ENCODE measurements around the gene CRYBB3.
A peak's percentile ranks its signal among the peaks of the same experiment; 100 is the strongest.
"Not testable (repeated sequence)": the region's sequence is repeated elsewhere in the genome, so short reads cannot be mapped to it uniquely, and the experiment has no call there.

Gene CRYBB3

DNA sequence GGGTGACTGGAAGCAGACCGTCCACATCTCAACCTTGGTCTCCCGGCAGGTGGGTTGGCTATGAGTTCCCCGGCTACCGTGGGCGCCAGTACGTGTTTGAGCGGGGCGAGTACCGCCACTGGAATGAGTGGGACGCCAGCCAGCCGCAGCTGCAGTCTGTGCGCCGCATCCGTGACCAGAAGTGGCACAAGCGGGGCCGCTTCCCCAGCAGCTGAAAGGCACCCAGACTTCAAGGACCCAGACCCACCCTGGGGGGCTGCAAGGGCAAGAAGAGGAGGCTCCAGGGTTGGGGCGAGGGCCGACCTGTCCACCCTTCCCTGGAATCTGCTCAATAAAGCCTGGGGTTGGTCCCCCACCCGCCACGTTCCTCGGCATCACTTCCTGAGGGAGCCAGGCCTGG is 7.3 kb downstream of the CRYBB3 start:
- no peak for DNase-seq (ENCODE audit: low read depth)

DNA sequence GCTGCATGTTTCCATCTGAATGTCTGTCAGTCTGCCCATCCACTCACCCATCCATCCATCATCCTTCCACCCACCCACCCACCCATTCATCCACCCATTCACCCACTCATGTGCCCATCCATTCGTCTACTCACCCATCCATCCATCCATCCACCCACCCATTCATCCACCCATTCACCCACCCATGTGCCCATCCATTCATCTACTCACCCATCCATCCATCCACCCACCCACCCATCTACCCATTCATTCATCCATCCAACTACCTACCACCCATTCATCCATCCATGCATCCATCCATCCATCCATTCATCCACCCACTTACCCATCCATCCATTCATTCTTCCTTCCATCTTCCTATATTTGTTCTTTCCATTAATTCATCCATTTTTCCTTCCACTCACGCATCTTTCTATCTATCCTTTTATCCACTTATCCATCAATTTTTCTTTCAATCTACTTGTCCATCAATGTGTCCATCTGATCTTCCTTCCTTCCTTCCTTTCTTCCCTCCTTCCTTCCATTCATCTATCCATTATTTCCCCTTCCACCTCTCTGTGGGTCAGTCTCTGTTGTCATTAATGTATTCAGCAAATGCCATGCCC is 8.0 kb downstream of the CRYBB3 start:
- no peak for DNase-seq (ENCODE audit: low read depth)

DNA sequence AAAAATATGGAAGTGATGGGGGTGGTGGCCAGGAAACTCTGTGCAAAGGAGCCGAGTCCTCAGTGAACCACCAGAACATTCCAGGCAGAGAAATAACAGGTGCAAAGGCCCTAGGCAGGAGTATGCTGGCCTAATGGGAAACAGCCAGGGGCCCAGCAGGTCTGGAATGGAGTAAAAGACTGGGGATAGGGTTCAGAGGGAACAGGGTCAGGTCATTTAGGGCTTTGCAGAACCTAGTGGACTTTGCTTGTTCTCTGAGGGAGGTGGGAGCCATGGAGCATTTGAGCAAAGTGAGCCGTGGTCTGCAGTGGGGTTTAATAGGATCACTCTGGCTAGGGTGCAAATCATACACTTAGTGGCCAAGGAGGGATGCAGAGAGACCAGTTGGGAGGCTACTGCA is 8.7 kb downstream of the CRYBB3 start:
- DNase-seq (ENCODE audit: low read depth), result no peak

DNA sequence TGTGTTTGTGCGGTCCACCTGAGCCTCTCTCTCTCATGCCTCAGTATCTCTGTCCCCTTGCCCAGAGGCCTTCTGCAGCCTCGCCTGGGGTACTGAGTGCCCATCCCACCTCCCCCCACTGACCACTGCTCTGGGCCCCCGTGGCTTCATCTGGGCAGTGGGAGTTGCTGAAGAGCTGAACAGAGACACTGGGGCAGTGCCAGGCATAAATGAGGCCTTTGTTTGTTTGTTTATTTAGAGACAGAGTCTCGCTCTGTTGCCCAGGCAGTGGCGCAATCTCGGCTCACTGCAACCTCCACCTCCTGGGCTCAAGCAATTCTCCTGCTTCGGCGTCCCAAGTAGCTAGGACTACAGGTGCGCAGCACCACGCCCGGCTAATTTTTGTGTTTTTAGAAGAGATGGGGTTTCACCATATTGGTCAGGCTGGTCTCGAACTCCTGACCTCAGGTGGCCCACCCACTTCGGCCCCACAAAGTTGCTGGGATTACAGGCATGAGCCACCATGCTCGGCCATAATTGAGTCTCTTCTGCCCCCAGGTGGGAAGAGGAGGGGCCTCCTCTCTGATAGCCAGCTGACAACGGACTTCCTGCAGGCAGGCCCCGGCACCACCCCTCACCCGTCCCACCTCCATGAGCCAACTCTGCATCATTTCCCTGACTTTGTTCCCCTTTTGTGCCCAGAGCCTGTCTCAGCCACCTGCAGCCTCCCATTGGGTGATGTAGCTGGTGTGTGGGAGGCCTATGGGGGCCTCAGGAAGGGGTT is 9.3 kb downstream of the CRYBB3 start:
- no peak for DNase-seq (ENCODE audit: low read depth)

DNA sequence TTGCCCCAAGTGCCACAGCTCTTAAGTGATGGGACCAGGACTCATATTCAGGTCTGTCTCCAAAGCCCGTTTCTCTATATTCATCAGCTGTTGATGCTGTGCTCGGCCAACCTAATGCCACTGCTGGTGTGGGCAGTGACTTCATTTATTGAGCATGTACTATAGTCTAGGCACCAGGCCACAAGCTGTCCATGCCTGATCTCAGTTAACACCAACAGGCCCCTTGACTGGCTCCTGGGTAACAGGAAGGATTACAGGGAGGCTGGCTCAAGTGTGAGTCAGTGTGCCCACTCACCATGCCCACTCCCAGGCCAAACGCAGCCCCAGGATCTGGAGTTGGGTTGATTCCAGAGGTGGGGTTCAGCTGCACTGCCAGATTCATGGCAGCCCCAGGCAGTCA is 11.1 kb downstream of the CRYBB3 start:
- DNase-seq (ENCODE audit: low read depth), result no peak

DNA sequence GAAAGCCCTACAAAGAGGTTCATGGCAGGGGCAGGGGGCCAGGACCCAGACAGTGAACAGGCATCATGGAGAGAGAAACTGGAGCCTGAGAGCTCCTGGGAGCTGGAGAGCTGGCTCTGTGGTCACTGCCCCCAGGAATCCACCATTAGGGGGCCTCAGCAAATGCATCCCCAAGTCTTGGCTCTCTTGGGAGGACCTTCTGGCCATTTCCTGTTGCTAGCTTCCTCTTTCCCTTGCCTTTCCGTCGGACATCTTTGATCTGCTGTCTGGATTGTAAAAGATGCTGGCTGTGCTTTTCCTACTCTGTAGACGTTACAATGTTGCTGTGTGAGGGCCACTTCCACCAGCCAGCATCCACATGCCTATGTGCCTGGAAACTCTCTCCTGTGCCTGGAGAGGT is 12.7 kb downstream of the CRYBB3 start:
- DNase-seq (ENCODE audit: low read depth), result no peak

DNA sequence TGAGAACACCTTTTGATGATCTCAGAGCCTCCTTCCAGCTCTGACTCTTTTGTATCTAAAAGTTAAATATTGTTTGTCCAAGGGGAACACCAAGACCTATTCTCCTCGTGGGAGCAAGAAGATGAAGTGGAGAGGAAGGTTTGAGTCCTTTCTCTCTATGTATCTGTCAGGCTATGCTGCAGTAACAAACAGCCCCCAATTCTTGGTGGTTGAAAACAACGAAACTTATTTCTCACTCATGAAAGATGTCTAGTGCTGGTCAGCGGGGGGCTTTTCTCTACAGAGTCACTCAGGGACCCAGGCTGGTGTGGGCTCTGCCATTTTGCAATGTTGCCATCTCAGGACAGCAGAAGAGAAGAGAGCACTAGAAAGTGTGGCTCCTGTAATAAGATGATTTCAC is 13.6 kb downstream of the CRYBB3 start:
- DNase-seq (ENCODE audit: low read depth), result no peak

DNA sequence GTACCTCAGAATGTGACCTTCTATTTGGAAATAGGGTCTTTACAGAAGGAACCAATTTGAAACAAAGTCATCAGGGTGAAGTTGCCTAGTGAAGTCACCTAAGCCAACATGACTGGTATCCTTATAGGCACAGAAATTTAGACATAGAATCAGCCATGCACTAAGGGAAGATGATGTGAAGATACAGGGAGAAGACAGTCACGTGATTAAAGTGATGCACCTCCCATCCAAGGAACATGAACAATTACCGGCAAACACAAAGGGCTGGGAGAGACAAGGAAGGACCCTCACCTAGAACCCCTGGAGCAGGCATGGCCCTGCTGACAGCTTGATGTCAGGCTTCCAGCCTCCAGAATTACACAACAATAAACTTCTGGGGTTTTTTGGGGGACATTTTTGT is 16.6 kb downstream of the CRYBB3 start:
- DNase-seq (ENCODE audit: low read depth), result no peak

DNA sequence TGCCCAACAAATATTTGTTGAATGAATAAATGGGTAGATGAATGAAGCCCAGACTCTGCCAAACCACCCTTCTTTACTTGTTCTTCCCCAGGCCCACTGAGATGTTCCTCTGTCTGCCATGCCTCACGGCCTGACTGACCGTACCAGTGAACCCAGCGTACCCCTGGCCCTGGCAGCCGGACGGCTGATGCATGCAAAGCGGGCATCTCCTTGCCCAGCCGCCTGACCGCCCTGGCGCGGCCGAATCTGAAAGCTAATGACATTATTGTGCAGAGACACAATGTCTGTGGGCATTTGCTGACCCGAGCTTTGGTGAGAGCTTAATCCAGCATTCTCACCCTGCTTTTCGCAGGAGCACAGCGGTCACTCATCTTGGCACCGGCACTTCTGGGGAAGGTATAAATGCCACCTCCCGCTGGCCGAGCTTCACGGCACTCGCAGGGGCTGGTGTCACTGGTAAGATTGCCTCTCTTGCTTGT is 19.6 kb downstream of the CRYBB3 start, which contains the start of gene CRYBB2:
TSS of gene CRYBB2 (plus strand) at position 429 of the 479 bp plus-strand sequence. CDS start 1,791 bp downstream, outside the sequence.
- DNase-seq (ENCODE audit: low read depth), result no peak

DNA sequence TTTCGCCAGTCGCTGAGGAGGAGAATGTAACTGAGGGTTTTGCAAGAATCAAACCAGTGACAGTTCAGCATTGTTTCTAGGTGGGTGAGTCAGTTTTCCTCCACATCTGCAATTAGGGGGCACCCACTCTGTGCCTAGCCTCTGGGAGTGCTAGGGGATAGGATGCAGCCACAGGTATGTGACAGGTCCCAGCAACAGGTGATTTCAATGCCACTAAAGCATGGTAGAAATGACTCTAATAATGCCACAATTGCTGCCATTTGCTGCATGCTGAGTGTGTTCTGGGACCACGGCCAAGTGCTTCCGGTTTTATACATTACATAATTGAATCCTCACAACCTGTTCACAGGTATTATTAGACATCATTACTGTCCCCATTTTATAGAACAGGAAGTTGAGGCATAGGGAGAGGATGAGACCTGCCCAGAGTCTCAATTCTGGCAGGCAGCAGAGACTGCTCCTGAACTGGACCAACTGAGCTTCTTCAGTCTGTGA is 20.3 kb downstream of the CRYBB3 start:
- DNase-seq (ENCODE audit: low read depth), result no peak

DNA sequence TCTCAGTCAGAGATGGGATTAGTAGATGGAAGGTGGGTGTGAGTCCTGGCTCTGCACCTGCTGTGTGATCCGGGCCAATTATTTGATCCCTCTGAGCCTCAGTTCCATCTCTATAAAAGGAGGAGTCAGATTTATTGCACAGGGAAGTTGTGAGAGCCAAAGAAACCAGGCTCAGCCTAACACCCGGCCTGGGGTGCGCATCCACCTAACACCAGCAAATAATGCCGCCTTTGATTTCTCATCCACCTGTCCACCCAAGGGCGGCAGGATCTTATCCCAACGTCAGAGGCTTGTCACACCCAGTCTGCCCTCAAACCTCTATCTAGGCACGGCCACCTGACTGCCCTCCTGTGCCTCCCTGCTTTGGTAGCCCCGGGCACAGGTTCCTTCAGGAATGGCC is 22.1 kb downstream of the CRYBB3 start:
- no peak for DNase-seq (ENCODE audit: low read depth)

DNA sequence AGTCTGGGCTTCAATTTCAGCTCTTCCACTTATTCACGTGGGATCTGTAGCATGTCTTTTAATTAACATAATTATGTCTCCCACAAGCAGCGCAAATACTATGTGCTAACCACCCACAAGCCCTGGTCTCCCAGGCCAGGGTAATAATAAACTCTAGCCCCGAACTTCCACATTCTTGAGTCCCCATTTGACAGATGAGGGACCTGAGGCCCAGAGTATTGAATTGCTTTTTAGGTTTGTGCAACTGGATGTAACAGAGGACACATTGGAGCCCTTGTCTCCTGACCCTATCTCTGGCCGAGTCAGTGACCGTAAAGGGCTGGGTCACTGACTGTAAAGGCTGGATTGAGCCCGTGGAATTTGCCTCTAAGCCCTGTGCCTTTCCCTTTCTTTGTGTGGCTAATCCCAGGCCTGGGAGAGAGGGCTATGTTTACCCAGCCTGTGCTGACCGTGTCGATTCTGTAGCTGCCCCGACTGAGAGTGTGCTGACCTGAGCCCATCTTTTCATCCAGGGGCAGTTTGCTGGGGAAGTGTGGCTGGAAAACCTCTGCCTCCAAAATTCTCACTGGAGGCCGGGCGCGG is 23.7 kb downstream of the CRYBB3 start:
- DNase-seq (ENCODE audit: low read depth), result no peak

DNA sequence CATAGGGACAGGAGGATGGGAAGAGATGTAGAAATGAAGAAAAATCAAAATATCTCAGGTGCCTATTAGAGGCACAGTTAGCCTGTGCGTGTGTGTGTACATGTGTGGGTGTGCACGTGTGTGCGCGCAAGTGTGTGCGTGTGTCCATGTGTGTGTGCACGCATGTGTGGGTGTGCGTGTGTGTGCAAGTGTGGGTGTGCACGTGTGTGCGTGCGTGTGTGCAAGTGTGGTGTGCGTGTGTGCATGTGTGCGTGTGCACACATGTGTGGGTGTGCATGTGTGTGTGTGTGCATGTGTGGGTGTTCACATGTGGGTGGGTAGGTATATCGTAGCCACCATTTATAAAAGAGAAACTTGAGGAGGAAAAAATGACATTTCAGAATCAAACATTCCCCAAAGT is 29.2 kb downstream of the CRYBB3 start:
- DNase-seq (ENCODE audit: low read depth), result no peak

DNA sequence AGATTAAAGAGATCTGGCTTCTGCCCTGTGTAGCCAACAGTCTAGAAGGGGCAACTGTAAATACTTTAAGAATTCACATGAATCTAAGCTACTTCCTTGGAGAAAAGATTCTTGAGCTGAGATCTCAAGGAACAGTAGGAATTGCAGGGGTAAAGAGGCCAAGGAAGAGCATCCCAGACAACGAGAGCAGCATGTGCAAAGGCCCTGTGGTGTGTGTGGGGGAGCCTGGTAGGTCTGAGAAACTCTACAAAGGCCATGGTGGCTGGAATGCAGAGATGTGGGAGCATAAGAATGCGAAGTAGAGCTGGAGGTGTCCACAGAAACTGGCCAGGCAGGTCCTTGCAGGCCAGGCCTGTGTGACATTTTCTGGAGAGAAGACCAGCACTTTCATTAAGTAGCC is 31.1 kb downstream of the CRYBB3 start:
- DNase-seq (ENCODE audit: low read depth), result not testable (repeated sequence)

DNA sequence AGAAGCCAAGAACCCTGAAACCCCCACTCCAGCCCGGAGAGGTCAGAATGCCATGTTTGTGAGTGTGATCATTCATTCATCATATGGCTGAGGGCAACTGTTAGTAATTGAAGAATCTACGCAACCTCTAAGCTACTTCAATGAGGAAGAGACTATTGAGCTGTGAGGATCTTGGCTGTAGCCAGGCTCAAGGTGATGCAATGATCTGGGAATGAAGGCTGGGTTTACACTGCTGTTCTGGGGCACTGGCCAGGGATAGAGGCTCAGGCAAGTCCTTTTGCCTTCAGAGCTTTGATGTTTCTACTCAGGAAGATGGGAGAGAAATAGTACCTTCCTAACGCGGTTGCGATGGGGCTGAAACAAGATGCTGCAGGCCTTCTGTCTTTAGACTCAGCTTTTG is 32.6 kb downstream of the CRYBB3 start:
- DNase-seq (ENCODE audit: low read depth), result no peak

DNA sequence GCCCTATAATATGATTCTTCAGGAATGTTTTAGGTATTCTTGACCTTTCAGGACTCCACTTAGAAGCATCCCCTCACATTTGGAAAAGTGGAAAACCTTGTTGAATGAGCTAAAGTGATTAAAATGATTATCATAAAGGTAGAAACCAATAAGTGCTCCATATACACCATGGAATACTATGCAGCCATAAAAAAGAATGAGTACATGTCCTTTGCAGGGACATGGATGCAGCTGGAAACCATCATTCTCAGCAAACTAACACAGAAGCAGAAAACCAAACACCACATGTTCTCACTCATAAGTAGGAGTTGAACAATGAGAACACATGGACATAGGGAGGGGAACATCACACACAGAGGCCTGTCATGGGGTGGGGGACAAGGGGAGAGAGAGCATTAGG is 34.0 kb downstream of the CRYBB3 start:
- DNase-seq (ENCODE audit: low read depth), result not testable (repeated sequence)

DNA sequence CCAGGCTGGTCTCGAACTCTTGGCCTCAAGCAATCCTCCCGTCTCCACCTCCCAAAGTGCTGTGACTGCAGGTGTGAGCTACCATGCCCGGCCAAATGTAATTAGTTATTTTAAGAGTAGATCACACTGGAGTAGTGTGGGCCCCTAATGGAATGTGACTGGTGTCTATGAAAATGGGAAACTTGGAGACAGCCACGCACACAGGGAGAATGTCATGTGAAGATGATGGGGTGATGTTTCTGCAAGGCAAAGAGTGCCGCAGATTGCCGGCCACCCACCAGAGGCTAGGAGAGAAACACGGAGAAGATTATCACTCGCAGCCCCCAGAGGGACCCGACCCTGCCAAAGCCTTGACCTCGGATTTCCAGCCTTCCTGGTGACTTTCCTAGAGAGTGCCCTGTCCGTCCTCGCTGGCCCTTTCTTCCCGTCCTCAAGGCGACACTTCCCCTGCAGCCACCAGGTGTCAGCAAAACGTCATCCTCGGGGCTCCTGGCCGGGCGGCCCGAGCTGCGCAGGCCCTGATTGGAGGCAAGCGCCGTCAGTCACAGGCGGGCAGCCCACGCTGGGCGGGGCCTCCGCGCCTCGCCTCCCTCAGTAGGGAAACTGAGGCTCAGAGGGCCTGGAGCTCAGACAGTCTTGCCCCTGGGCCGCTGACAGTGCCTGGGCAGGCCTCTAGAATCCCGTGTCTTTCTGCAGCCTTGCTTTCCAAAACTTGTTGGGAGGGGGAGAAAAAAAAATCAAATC is 36.1 kb downstream of the CRYBB3 start:
- peak; percentile 29 for DNase-seq (ENCODE audit: low read depth)

DNA sequence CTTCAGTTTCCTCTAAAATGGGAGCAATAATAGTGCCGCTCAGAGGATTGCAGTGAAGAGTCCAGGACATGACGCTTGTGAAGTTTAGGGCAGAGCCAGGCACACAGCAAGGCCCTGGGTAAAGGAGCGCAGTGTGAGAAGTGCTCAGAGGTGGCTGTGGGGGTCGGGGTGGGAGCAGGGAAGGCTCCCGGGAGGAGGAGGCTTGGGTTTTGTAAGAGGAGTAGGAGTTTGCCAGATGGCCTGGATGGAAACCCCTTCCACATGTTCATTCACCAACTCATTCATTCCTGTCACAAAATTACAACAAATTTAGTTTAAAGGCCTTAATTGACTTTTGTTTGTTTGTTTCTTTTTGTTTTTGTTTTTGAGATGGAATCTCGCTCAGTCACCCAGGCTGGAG is 36.8 kb downstream of the CRYBB3 start:
- DNase-seq (ENCODE audit: low read depth), result no peak

DNA sequence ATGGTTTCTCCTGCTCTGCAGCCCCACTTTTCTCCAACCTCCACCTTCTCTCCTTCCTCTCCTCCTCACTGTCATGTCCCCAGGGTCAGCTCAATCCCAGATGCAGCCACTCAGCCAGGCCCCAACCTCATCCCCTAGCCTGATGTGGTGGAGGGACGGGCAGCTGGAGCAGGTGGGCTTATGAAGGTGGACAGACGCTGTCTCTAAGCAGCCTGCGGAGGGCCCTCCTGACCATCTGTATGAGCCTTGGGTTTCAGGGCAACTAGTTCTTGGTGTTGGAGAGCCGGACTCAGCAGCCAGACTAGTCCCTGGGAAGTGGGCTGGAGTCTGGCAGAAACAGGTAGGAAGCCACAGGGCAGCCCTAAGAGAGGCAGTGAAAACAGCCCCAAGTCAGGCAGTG is 37.8 kb downstream of the CRYBB3 start:
- no peak for DNase-seq (ENCODE audit: low read depth)

DNA sequence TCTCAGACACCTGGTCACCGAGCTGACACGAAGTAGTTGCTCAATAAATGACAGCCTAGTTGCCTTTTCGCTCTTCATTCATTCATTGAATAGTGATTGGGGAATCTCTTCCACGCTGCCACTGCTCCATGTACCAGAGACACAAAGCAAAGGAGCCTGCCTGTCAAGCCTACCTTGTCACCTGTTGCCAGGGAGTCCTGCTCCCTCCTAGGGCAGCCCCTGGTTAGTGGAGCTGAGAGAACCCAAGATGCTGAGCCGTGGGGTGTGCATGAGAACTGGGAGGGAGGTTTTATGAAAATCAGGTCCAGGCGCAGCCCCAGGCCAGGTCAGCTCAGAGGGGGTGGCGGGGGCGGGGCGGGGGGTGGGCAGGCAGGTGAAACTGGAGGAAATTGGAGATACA is 38.4 kb downstream of the CRYBB3 start:
- not testable (repeated sequence) for DNase-seq (ENCODE audit: low read depth)

DNA sequence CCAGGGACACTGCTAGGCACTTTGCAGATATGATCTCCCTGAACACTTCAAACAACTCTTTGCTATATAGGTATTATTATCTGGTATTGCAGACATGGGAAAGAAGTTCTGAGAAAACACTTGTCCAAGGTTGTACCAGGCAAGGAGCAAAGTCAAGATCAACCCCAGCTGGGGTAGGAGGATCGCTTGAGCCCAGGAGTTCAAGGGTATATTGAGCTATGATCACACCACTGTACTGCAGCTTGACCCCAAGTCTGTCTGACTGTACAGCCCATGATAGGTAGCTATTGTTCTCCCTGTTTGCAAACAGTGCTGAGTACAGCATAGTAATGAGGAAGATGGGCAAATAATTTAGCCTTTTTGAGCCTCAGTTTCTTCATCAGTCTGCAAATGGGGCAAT is 55.5 kb downstream of the CRYBB3 start:
- not testable (repeated sequence) for DNase-seq (ENCODE audit: low read depth)
